Mesendoderm (in vitro differentiated cells): ENCODE data around the gene HDAC8.

Experiments used
- DNase-seq: peaks from one replicate; pipeline ENCODE4 v3.0.0; 2013
- H2AK5ac ChIP-seq: 2 replicates; pipeline ENCODE4 v1.6.1; 2013; ENCODE audit warnings: low read length, inconsistent platforms
- H2BK120ac ChIP-seq: 2 replicates; pipeline ENCODE4 v1.6.1; 2013; ENCODE audit warnings: low read depth, mild to moderate bottlenecking, low read length, moderate library complexity, mixed read lengths
- H2BK15ac ChIP-seq: replicated peaks from 2 replicates; pipeline ENCODE4 v1.6.1; 2013; ENCODE audit warnings: low read depth, mild to moderate bottlenecking, moderate library complexity
- H2BK5ac ChIP-seq: 2 replicates; pipeline ENCODE4 v1.6.1; 2013; ENCODE audit warnings: low read length, inconsistent platforms
- H3K18ac ChIP-seq: 2 replicates; pipeline ENCODE4 v1.6.1; 2013; ENCODE audit warnings: mild to moderate bottlenecking, low read length, mixed read lengths
- H3K23ac ChIP-seq: one replicate; pipeline ENCODE4 v1.6.1; 2013; ENCODE audit warnings: low read length
- H3K27ac ChIP-seq: 2 replicates; pipeline ENCODE4 v1.5.1; 2013; ENCODE audit warnings: low read depth, mild to moderate bottlenecking, inconsistent platforms, low read length, moderate library complexity
- H3K27me3 ChIP-seq: 2 replicates; pipeline ENCODE4 v1.6.1; 2013; ENCODE audit warnings: low read length, control low read depth, mild to moderate bottlenecking, inconsistent platforms; ENCODE audit not compliant: insufficient read depth, poor library complexity
- H3K36me3 ChIP-seq: 2 replicates; pipeline ENCODE4 v1.6.1; 2013; ENCODE audit warnings: low read length, inconsistent platforms; ENCODE audit not compliant: control insufficient read depth, insufficient read depth
- H3K4ac ChIP-seq: one replicate; pipeline ENCODE4 v1.6.1; 2013; ENCODE audit warnings: low read depth, mild to moderate bottlenecking, low read length, moderate library complexity
- H3K4me1 ChIP-seq: 2 replicates; pipeline ENCODE4 v1.6.1; 2013; ENCODE audit warnings: low read depth, low read length, inconsistent platforms; ENCODE audit not compliant: control insufficient read depth
- H3K4me2 ChIP-seq: 2 replicates; pipeline ENCODE4 v1.6.1; 2013; ENCODE audit warnings: low read length
- H3K4me3 ChIP-seq: 2 replicates; pipeline ENCODE4 v1.5.1; 2013; ENCODE audit warnings: mild to moderate bottlenecking, low read length
- H3K56ac ChIP-seq: one replicate; pipeline ENCODE4 v1.6.1; 2013; ENCODE audit warnings: low read length
- H3K79me1 ChIP-seq: 2 replicates; pipeline ENCODE4 v1.6.1; 2013; ENCODE audit warnings: low read length, inconsistent platforms
- H3K79me2 ChIP-seq: 2 replicates; pipeline ENCODE4 v1.6.1; 2013; ENCODE audit warnings: mild to moderate bottlenecking, low read length; ENCODE audit not compliant: control insufficient read depth, insufficient read depth
- H3K9ac ChIP-seq: 2 replicates; pipeline ENCODE4 v1.6.1; 2013; ENCODE audit warnings: low read length, inconsistent platforms
- H4K5ac ChIP-seq: one replicate; pipeline ENCODE4 v1.6.1; 2013; ENCODE audit warnings: low read length
- H4K8ac ChIP-seq: one replicate; pipeline ENCODE4 v1.6.1; 2013; ENCODE audit warnings: low read depth, mild to moderate bottlenecking, control low read depth, low read length, moderate library complexity
- WGBS: extraction: QIAGEN DNeasy Blood & Tissue Kit; methylation state at CpG from one replicate; pipeline ENCODE4 v1.1.7; 2013; ENCODE audit warnings: low lambda C conversion rate, missing lambda C conversion rate; ENCODE audit not compliant: insufficient coverage; ENCODE audit errors: extremely low coverage; 5-methylcytosine and 5-hydroxymethylcytosine counted together

Gene HDAC8

DNA sequence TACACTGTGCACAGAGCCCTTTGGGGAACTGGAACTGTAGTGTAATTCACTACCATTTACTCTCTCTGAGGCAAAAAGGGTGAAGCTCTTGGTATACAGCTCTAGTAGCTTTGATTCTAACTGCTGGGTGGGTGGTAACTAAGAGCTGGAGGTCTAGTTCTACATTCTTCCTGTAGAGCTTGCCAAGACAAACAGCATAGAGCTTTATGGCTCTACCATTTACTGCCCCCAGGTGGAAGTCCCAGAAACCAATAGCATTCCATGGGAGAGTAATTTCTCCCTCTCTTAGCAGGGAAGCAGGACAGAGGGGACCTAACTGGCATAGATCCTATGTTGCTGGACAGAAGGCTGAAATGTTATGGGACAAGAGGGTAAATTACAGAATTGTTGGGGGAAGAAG is 26.7 kb downstream of the HDAC8 start:
- Histone ChIP-seq H3K4me1 (no peaks in the 10 kb centered on the region), H3K23ac (no peak overlapping the region), H2AK5ac (no peak overlapping the region), H3K36me3 (no peaks in the 10 kb centered on the region), H3K4me3 (no peak overlapping the region), H3K56ac (no peak overlapping the region), H4K8ac (no peak overlapping the region), H3K4me2 (no peak overlapping the region), H3K79me1 (no peaks in the 10 kb centered on the region), H2BK5ac (no peak overlapping the region), H3K27ac (no peak overlapping the region), H3K9ac (no peak overlapping the region), H3K18ac (no peak overlapping the region), H3K79me2 (no peaks in the 10 kb centered on the region), H4K5ac (no peak overlapping the region), H3K27me3 (no peaks in the 10 kb centered on the region), H2BK120ac (no peak overlapping the region), H3K4ac (no peak overlapping the region), H2BK15ac (no peak overlapping the region)
- peak; percentile 13 for DNase-seq

DNA sequence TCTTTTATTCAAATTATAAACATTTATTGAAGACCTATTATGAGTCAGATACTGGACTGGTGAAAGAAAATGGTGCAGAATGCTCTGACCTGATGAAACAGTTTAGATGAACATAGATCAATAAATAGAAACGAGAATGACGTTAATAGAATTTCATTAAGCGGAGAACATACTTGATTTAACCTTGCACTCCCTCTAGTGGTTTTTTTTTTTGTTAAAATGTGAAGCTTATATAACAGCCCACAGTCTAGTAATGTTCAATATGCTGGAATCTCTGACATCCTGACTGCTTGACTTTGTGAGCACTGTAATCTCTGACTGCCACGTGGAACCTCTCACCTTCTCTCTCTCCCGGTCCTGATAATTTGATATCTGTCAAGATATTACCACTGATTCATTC is 32.3 kb downstream of the HDAC8 start:
- no peak overlapping the region for H3K4me2 ChIP-seq
- no peak overlapping the region for H2BK5ac ChIP-seq
- no peak overlapping the region for H3K9ac ChIP-seq
- no peak overlapping the region for H3K27ac ChIP-seq
- H2BK120ac ChIP-seq, result no peak overlapping the region
- no peak overlapping the region for H3K18ac ChIP-seq
- no peak overlapping the region for H3K4ac ChIP-seq
- H4K8ac ChIP-seq, result no peak overlapping the region
- no CpG with 5 or more reads among the region's 5 CpGs for WGBS
- no peaks in the 10 kb centered on the region for H3K36me3 ChIP-seq
- no peak overlapping the region for H3K23ac ChIP-seq
- no peaks in the 10 kb centered on the region for H3K27me3 ChIP-seq
- no peak overlapping the region for H2AK5ac ChIP-seq
- H3K79me1 ChIP-seq, result no peaks in the 10 kb centered on the region
- no peaks in the 10 kb centered on the region for H3K79me2 ChIP-seq
- DNase-seq, result peak; percentile 5
- H2BK15ac ChIP-seq, result no peak overlapping the region
- no peak overlapping the region for H4K5ac ChIP-seq
- no peak overlapping the region for H3K56ac ChIP-seq
- no peak overlapping the region for H3K4me3 ChIP-seq
- no peaks in the 10 kb centered on the region for H3K4me1 ChIP-seq

DNA sequence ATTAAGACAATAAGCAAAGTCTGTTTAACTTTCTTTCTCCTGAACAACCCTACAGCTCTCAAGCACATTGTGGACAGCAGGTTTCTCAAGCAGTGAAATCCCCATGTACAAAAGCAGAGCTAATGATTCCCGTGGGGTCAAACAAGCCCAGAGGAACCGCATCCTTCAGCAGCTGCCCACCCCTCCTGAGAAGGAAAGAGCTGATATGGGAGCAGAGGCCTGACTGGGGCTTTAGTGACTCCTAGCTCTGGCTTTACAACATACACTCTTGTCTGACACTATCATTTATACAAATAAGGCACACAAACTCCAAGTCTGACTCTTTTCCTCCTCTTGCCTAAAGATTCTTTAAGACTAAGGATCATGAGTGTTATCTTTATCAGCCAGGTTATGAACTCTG is 32.8 kb downstream of the HDAC8 start:
- Histone ChIP-seq H2BK120ac (no peak overlapping the region), H4K8ac (no peak overlapping the region), H3K23ac (no peak overlapping the region), H3K4ac (no peak overlapping the region), H3K9ac (no peak overlapping the region), H3K36me3 (no peaks in the 10 kb centered on the region), H2BK5ac (no peak overlapping the region), H3K56ac (no peak overlapping the region), H3K27me3 (no peaks in the 10 kb centered on the region), H4K5ac (no peak overlapping the region), H3K79me2 (no peaks in the 10 kb centered on the region), H3K27ac (no peak overlapping the region), H3K4me2 (no peak overlapping the region), H3K18ac (no peak overlapping the region), H2BK15ac (no peak overlapping the region), H3K4me3 (no peak overlapping the region), H2AK5ac (no peak overlapping the region), H3K79me1 (no peaks in the 10 kb centered on the region), H3K4me1 (no peaks in the 10 kb centered on the region)
- WGBS, result no CpG with 5 or more reads among the region's 2 CpGs
- DNase-seq, result peak; percentile 2

DNA sequence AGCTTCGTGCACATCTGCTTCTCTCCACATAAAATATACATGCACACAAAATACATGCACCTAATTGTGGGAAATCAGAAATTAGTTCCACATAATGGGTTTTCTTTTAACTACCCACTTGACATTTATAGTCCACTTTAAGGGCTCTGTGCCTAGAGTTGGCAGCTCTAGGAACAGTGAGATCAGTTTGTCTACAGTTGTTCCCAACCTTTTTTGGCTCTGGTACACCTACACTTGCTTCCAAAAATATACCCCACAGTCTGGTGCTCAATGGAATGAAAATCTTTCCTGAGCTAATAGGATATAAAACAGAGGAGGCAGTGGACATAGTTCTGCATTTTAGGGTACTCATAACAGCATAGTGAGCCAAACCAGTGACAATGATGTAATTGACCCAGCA is 36.1 kb downstream of the HDAC8 start:
- Histone ChIP-seq H2AK5ac (no peak overlapping the region), H3K4me2 (no peak overlapping the region), H3K4me3 (no peak overlapping the region), H3K4me1 (no peaks in the 10 kb centered on the region), H2BK120ac (no peak overlapping the region), H3K23ac (no peak overlapping the region), H3K79me1 (no peaks in the 10 kb centered on the region), H3K9ac (no peak overlapping the region), H2BK15ac (no peak overlapping the region), H3K27me3 (no peaks in the 10 kb centered on the region), H3K4ac (no peak overlapping the region), H4K5ac (no peak overlapping the region), H3K18ac (no peak overlapping the region), H2BK5ac (no peak overlapping the region), H3K36me3 (no peaks in the 10 kb centered on the region), H3K56ac (no peak overlapping the region), H3K27ac (no peak overlapping the region), H3K79me2 (no peaks in the 10 kb centered on the region), H4K8ac (no peak overlapping the region)
- DNase-seq, result no peak
- WGBS, result no CpG with 5 or more reads among the region's 1 CpG

DNA sequence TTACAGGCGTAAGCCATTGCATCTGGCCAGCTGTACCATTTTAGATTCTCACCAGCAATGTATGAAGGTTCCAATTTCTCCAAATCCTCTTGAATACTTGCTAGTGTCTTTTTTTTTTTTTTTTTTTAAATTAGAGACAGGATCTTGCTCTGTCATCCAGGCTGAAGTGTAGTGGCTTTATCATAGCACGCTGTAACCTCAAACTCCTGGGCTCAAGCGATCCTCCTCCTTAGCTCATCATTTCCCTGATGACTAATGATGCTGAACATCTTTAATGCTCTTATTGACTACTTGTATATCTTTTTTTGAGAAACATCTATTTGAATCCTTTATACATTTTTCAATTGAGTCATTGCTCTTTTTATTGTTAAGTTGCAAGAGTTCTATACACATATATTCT is 40.3 kb downstream of the HDAC8 start:
- Histone ChIP-seq H4K8ac (no peak overlapping the region), H3K23ac (no peak overlapping the region), H3K4ac (no peak overlapping the region), H3K79me2 (no peaks in the 10 kb centered on the region), H3K27me3 (no peaks in the 10 kb centered on the region), H3K18ac (no peak overlapping the region), H2BK15ac (no peak overlapping the region), H3K4me2 (no peak overlapping the region), H4K5ac (no peak overlapping the region), H2BK5ac (no peak overlapping the region), H2AK5ac (no peak overlapping the region), H3K4me1 (no peaks in the 10 kb centered on the region), H3K27ac (no peak overlapping the region), H3K79me1 (no peaks in the 10 kb centered on the region), H3K4me3 (no peak overlapping the region), H3K56ac (no peak overlapping the region), H3K9ac (no peak overlapping the region), H2BK120ac (no peak overlapping the region), H3K36me3 (no peaks in the 10 kb centered on the region)
- no peak for DNase-seq
- no CpG with 5 or more reads among the region's 3 CpGs for WGBS

DNA sequence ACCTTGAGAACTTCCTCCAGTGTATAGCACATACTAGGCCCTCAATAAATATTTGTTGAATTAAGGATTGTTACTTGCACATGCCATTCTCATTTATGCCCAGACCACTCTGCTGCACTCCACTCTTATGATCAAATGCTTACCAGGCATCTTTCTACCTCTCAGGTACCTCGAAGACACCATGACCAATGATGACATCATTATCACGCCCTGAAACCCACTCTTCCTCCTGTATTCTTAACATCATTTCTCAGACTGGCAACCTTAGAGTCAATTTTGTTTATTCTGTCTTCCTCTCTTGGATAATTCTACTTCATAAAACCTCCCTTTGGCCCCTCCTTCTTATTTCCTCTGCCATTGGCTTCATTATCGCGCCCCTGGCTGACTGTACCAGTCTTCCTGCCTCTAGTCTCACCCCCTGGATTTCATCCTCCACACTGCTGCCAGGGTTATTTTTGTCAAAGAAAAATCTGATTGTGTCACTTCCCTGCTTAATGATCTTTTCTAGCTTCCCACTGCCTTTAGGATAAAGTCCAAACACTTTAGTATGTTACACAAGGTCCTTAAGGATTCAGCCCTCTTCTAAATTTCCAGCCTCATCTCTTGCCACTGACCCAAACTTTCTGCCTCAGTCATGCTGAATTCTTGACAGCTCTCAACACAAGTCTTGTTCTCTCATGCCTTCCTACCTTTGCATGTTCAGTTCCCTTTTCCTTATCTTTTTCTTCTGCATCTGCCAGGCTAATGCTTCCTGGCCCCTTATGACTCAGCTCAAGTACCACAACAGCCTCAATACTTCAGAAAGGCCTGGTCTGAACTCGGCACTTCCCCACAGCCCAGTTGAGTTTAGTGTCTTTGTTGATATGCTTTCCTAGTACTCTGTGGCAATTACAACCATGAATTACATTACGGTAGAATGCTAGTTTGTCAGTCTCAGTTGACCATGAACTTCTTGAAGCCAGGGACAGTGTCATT is 45.8 kb downstream of the HDAC8 start:
- no peak overlapping the region for H2AK5ac ChIP-seq
- WGBS, result no CpG with 5 or more reads among the region's 6 CpGs
- H3K18ac ChIP-seq, result no peak overlapping the region
- H3K27me3 ChIP-seq, result no peaks in the 10 kb centered on the region
- H3K9ac ChIP-seq, result no peak overlapping the region
- no peak overlapping the region for H2BK5ac ChIP-seq
- no peaks in the 10 kb centered on the region for H3K79me2 ChIP-seq
- no peak for DNase-seq
- H4K5ac ChIP-seq, result no peak overlapping the region
- H4K8ac ChIP-seq, result no peak overlapping the region
- no peak overlapping the region for H2BK120ac ChIP-seq
- H3K27ac ChIP-seq, result no peak overlapping the region
- no peaks in the 10 kb centered on the region for H3K79me1 ChIP-seq
- no peak overlapping the region for H3K4ac ChIP-seq
- no peaks in the 10 kb centered on the region for H3K36me3 ChIP-seq
- no peak overlapping the region for H3K23ac ChIP-seq
- H3K4me2 ChIP-seq, result no peak overlapping the region
- no peak overlapping the region for H3K56ac ChIP-seq
- no peak overlapping the region for H2BK15ac ChIP-seq
- H3K4me3 ChIP-seq, result no peak overlapping the region
- H3K4me1 ChIP-seq, result no peaks in the 10 kb centered on the region
